ENCODE measurements around the gene PAPPA2.

Gene PAPPA2

GRCh38 chr1:176494436-176494835, 31.5 kb downstream of the PAPPA2 start:
- no peak for DNase-seq (ENCODE audit: low read depth, low spot score)

DNA sequence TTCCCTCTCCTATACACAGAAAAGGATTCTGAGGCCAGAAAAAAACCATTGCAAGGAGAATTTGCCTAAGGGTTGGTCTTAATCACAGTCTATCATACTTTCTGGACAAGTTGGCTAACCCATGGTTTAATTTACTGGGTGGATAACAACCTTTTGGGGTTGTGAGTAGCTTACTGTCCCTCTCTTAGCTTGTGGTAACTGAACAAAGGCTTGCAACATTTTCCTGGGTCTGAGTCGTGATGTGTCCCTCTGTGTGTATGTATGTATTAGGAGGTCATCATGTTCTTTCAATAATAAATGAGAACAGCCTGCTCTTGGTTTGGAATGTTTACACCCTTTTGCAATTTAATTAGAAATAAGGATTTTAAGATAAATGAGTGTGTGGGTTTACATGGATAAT, 36.7 kb downstream of the PAPPA2 start:
- DNase-seq (ENCODE audit: low read depth, low spot score), result no peak

- no peak for DNase-seq (ENCODE audit: low read depth, low spot score)
Measured at GRCh38 chr1:176501599-176501998, 38.6 kb downstream of the PAPPA2 start.

DNA sequence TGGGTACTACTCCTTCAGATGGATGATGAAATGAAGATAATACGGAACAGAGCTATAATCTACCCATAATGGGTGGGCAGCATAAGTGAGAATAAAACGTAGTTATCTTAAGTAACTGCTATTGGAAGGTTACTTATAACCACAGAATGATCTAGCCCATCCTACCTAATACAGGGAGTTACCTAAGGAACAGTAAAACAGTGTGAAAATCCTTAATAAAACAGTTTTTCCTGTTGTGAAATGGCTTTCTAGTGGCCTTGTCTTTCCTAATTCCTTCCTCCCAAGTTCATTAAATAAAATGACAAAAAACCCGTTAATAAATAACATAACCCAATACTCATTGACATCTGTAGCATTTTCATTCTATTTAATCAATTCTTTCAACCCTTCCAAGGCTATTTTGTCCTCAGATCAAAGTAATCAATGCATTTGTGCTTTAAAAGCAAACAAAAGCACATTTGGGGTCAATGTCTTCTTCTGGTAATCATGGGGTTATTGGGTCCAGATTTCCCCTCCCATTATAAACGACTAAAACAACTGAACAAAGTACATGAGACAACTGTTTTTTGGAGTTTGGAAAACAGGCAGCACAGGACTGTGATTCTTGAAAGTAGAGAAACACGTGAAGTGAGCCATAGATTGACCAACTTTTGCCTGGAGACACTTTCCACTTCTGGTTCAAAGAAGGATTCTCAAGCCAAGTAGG, 42.0 kb downstream of the PAPPA2 start:
- no peak for DNase-seq (ENCODE audit: low read depth, low spot score)

GRCh38 chr1:176512966-176513365, 50.0 kb downstream of the PAPPA2 start:
- no peak for DNase-seq (ENCODE audit: low read depth, low spot score)

GRCh38 chr1:176515310-176515709, 52.3 kb downstream of the PAPPA2 start:
- DNase-seq (ENCODE audit: low read depth, low spot score), result no peak

DNA sequence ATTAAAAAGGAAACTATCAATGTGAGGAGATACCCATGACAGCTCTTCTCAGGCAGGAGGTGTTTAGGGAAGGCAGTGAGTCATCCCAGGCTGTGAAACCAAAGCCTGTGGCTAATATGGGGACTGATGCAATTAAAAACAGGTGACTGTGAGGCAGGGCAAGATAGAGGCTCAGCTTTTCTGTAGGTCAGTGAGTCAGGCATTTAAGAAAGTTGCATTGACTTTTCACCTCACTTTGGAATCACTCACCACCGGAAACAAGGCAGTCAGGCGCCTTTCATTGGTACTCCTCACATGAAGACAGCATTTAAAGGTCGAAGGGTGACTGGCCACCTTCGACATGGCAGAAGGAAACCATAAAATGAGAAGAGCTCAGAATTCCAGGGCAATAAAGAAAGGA, 54.5 kb downstream of the PAPPA2 start:
- no peak for DNase-seq (ENCODE audit: low read depth, low spot score)

- no peak for DNase-seq (ENCODE audit: low read depth, low spot score)
Measured at GRCh38 chr1:176521211-176521610, 58.2 kb downstream of the PAPPA2 start.

DNA sequence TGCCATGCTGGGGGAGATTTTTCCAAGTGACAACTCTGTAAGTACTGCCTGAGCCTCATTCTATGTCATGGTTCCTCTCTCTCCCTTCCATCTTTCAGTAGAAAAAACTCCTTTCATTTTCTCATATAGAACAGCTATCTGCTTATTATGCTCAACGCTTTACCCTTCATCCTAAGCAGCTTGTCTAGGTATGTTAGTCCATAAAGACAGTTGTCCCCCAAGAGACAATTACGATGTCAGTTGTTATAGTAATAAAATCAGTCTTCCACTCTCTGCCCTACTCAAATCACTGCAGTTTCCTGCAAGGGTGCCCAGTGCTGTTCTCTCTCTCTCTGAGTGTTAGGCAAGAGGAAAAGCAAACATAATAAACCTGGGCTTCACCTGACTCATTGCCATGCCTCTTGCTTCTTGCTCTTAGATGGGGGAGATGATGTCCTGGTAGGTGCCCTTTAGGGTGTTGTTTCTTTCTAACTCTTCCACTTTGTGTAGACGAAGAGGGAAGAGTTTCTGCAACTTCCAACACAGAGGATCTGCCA, 59.4 kb downstream of the PAPPA2 start:
- DNase-seq (ENCODE audit: low read depth, low spot score), result no peak

GRCh38 chr1:176529395-176530090, 66.6 kb downstream of the PAPPA2 start:
- DNase-seq (ENCODE audit: low read depth, low spot score), result no peak

GRCh38 chr1:176531036-176531435, 68.1 kb downstream of the PAPPA2 start:
- DNase-seq (ENCODE audit: low read depth, low spot score), result no peak

DNA sequence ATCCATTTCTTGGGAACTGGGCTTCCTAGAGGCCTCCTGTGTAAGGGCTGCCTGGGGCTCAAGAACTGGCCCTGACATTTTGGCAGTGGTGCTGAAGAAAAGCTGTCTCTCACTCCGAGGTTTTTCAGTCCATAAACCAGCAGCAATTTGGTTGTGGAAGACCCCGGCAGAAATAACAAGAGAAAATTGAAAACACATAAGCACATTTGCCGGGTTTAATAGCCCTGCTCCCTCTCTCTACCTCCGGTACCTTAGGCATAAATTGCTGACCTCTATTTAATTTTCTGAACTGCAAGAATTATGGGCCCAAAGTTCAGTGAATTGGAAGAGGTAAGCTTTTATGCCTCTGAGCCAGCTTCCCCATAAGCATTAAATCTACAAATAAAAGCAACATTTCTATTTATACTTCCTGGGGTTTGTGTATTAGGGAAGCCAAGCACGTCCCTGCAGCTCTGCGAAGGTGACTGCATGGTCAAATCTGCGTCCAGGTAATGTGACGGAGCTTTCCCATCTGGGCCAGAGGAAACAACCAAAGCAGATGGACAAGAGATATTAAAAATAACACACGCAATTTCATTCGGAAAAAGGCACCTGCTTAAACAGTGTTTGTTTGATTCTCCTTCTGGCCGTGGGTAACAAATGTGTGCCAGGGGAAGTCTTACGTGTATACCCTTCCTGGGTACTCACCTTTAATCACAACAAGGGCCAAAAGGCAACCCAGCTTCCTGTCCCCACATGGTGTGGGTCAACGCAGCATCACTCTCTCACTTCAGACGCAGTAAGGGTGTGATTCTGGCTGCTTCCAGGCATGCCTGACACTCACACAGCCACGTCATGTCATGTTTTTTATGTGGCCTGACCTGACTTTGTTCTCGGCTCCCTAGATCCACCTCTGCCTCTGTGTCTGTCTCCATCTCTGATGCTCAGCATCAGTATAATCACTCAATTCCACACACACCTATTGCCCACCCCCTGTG, 69.2 kb downstream of the PAPPA2 start:
- DNase-seq (ENCODE audit: low read depth, low spot score), result no peak

DNA sequence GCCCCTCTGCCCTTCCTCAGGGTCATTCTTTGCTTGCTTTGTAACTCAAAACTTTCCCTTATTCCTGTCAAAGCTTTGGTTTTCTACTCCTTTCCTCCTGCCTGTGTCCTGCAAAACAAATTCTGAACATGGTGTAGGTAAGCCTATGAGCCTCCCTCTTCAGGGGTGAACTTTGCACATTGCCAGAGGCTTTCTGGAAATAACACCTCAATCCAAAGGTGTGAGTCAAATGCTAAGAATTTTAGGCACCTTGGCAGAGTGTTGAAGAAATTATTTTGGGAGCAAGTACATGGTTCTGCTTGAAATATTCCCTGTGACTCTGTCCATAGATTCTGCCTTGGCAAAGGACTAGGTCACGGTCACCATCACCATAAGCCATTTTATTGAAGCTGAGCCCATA, 70.0 kb downstream of the PAPPA2 start:
- no peak for DNase-seq (ENCODE audit: low read depth, low spot score)

GRCh38 chr1:176536588-176536987, 73.6 kb downstream of the PAPPA2 start:
- DNase-seq (ENCODE audit: low read depth, low spot score), result no peak

DNA sequence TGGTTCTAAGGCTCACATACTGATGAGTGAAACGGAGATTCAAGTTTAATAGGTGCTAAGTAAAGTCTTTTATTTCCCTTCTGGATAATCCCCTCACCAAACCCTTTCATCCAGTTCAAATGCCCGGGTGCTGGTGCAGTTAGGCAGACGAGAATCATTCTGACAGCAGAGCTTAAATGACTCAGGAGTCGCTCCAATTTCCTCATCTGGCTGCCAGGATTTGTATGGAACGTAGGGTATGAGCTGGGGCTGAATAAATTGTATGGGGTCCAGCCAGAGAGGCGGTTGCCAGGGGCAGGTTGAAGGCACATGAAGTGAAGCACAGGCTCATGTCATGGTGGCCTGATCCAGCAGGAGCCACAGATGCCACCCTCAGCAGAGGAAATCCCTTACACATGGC, 76.0 kb downstream of the PAPPA2 start:
- no peak for DNase-seq (ENCODE audit: low read depth, low spot score)

DNA sequence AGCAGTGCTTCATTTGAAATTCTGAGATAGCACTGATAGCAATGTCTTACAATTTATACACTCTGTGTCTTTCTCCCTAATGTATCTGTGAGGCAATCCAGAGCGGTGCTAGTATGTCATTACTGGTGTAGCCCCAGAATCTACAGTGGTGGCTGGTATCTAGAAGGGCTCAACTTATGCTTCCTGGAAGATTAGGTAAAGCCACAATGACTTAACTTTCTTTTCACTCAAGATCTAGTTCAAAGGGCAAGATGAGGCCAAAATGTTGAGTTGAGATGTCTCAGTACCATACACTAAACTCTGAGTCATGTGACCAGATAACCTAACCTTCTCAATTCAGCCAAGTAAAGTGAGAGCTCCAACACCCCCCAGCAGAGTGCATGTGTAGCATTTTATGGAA, 77.5 kb downstream of the PAPPA2 start:
- no peak for DNase-seq (ENCODE audit: low read depth, low spot score)

DNA sequence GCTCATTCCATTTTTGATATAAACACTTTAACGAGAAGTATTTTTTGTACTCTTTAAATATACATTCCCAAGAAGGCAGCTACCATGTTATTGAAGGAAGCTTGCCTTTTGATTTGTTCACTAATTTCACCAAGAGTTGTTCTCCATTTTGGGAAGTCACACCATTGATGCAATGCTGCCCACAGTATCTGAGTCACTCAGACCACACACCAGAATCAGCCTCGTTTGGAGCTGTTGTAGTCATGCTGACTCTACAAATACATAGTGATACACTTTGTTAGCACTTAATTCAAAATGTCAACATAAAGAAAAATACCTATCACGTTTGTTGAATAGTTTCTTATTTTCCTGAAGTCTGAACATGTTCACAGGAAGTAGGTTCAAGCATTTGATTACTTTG, 78.7 kb downstream of the PAPPA2 start:
- no peak for DNase-seq (ENCODE audit: low read depth, low spot score)

DNA sequence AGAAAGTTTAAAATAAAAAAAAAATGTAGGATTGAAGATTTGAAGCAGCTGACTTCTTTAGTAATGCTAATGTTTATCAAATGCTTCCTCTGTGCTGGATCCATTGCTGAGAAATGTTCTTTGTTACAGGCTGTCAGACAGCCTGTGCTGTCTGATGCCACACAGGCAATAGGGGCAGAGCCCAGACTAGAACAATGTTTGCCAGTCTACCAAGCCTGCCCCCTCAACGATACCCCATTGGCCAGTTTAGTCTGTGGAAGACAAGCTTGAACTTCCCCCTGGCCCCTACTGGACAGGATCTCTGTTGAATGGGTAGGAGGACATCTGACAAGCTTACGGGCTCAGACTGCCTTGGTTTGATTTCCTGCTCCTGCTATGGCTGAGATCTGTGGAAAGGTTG, 79.4 kb downstream of the PAPPA2 start:
- DNase-seq (ENCODE audit: low read depth, low spot score), result no peak

DNA sequence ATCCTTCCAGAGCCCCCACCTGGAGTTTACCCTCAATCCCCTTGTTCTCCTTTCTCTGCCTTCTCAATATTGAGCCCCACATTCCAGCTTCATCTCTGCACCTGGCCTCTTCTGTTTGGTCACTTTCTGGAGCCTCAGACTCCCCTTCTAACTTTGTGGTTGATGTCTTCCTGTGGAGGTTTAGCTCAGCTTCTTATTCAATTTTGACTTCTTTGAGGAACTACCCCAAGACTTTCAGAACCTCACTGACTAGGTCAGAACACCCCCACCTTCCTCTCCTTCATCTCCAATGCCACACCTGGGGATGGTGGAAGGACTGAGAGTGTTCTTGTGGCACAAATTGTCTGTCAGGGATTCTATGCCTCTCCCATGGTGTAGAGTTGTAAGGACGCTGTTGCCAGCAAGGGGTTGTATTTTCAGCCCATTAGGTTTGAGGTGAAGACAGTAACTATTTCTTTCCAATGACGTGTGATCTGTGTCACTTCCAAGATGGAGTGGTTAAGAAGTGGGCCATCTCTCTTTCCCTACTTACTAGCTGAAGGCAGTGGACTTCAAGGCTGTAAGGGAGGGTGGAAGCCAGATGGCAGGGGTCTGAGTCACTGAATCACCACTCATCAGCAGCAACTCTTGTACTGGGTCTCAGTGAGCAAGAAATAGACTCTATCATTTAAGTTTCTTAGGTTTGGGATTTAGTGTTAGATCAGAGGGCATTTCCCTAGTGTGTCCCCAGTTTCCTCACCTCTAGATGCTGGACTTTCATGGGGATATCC, 80.6 kb downstream of the PAPPA2 start:
- DNase-seq (ENCODE audit: low read depth, low spot score), result no peak

- no peak for DNase-seq (ENCODE audit: low read depth, low spot score)
Measured at GRCh38 chr1:176545034-176545639, 82.2 kb downstream of the PAPPA2 start.

- no peak for DNase-seq (ENCODE audit: low read depth, low spot score)
Measured at GRCh38 chr1:176546825-176547224, 83.8 kb downstream of the PAPPA2 start.

Data from activated CD4-positive, CD25-positive, alpha-beta regulatory T cell treated with anti-CD3 and anti-CD28 coated beads, Interleukin-2, amount 50 U/mL, for 16 hours (primary cell).